ENCODE measurements around the gene HSF2. TPM values are rescaled to one million over a fixed set of nuclear protein-coding genes. Genes with fewer than 3 reads are reported as not detected.

HSF2 gene
- total RNA-seq, 1 experiment from 2014 or later, result 10.6 TPM

DNA sequence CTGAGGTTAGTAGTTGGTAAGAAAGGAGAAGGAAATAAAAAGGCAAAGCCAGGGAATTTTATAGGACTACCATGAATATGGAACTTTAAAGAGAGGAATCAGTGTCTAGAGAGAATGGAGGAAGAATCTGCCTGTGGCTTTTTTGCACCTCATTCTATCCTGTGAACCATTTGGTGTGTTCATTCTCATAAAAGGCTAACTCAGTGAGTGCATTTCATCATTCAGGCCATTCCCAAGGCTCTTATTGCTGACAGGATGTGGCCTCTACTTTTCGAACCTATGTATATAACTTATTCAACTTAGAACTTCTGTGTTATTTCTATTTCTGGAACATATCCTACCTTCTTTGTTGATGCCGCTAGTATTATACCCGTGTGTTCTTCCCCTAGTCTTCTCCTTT is 27.1 kb downstream of the HSF2 start:
- Mint-ChIP-seq H3K9me3 (no peaks in the 10 kb centered on the region), H3K27me3 (ENCODE audit: low read depth) (no peaks in the 10 kb centered on the region), H3K36me3 (peaks cover 14% of the 10 kb centered on the region), H3K4me3 (no peak overlapping the region), H3K27ac (no peak overlapping the region), H3K4me1 (no peaks in the 10 kb centered on the region)
- POLR2A ChIA-PET, result interaction anchor here (0.6 kb wide), 1 partner anchor 362 kb away, joined by 12 read pairs; no protein-coding TSS in a partner anchor
- CTCF ChIA-PET, result no interaction called here
- no peak for ATAC-seq
- no peak for TF ChIP-seq ZNF317 (CRISPR knock-in tag; IDR thresholded peaks at IDR 0.05; ENCODE audit: borderline replicate concordance, low read depth)
- no peak for TF ChIP-seq TP53 (CRISPR knock-in tag; IDR thresholded peaks at IDR 0.05)
- TF ChIP-seq NR1H2 (CRISPR knock-in tag; IDR thresholded peaks at IDR 0.05), result no peak
- TF ChIP-seq, protein P1, sequence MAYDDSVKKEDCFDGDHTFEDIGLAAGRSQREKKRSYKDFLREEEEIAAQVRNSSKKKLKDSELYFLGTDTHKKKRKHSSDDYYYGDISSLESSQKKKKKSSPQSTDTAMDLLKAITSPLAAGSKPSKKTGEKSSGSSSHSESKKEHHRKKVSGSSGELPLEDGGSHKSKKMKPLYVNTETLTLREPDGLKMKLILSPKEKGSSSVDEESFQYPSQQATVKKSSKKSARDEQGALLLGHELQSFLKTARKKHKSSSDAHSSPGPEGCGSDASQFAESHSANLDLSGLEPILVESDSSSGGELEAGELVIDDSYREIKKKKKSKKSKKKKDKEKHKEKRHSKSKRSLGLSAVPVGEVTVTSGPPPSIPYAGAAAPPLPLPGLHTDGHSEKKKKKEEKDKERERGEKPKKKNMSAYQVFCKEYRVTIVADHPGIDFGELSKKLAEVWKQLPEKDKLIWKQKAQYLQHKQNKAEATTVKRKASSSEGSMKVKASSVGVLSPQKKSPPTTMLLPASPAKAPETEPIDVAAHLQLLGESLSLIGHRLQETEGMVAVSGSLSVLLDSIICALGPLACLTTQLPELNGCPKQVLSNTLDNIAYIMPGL (CRISPR knock-in tag; IDR thresholded peaks at IDR 0.05), result no peak
- no peak for TF ChIP-seq NFATC4 (CRISPR knock-in tag; IDR thresholded peaks at IDR 0.05)
- TF ChIP-seq, protein P2, sequence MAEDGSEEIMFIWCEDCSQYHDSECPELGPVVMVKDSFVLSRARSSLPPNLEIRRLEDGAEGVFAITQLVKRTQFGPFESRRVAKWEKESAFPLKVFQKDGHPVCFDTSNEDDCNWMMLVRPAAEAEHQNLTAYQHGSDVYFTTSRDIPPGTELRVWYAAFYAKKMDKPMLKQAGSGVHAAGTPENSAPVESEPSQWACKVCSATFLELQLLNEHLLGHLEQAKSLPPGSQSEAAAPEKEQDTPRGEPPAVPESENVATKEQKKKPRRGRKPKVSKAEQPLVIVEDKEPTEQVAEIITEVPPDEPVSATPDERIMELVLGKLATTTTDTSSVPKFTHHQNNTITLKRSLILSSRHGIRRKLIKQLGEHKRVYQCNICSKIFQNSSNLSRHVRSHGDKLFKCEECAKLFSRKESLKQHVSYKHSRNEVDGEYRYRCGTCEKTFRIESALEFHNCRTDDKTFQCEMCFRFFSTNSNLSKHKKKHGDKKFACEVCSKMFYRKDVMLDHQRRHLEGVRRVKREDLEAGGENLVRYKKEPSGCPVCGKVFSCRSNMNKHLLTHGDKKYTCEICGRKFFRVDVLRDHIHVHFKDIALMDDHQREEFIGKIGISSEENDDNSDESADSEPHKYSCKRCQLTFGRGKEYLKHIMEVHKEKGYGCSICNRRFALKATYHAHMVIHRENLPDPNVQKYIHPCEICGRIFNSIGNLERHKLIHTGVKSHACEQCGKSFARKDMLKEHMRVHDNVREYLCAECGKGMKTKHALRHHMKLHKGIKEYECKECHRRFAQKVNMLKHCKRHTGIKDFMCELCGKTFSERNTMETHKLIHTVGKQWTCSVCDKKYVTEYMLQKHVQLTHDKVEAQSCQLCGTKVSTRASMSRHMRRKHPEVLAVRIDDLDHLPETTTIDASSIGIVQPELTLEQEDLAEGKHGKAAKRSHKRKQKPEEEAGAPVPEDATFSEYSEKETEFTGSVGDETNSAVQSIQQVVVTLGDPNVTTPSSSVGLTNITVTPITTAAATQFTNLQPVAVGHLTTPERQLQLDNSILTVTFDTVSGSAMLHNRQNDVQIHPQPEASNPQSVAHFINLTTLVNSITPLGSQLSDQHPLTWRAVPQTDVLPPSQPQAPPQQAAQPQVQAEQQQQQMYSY (CRISPR knock-in tag; IDR thresholded peaks at IDR 0.05), result no peak
- no peak for TF ChIP-seq ATF6 (CRISPR knock-in tag; IDR thresholded peaks at IDR 0.05)
- TF ChIP-seq RELA (CRISPR knock-in tag; IDR thresholded peaks at IDR 0.05; ENCODE audit: borderline replicate concordance), result no peak
- TF ChIP-seq SOX15 (CRISPR knock-in tag; IDR thresholded peaks at IDR 0.05), result no peak
- TF ChIP-seq E2F5 (CRISPR knock-in tag; IDR thresholded peaks at IDR 0.05), result no peak
- TF ChIP-seq ZNF425 (CRISPR knock-in tag; conservative IDR thresholded peaks at IDR 0.05), result no peak
- no peak for DNase-seq (ENCODE audit: low spot score)

GRCh38 chr6:122428781-122429180 is 29.3 kb downstream of the HSF2 start:
- ChIA-PET POLR2A (no interaction called here), CTCF (no interaction called here)
- Mint-ChIP-seq H3K4me1 (no peaks in the 10 kb centered on the region), H3K27ac (no peak overlapping the region), H3K4me3 (no peak overlapping the region), H3K9me3 (no peaks in the 10 kb centered on the region), H3K36me3 (peaks cover 13% of the 10 kb centered on the region), H3K27me3 (ENCODE audit: low read depth) (no peaks in the 10 kb centered on the region)
- ATAC-seq, result no peak
- DNase-seq (ENCODE audit: low spot score), result no peak
- TF ChIP-seq E2F1 (CRISPR knock-in tag; IDR thresholded peaks at IDR 0.05) (no peak), TP53 (CRISPR knock-in tag; IDR thresholded peaks at IDR 0.05) (no peak), NR1H2 (CRISPR knock-in tag; IDR thresholded peaks at IDR 0.05) (no peak), RELA (CRISPR knock-in tag; IDR thresholded peaks at IDR 0.05; ENCODE audit: borderline replicate concordance) (no peak), ESRRA (CRISPR knock-in tag; IDR thresholded peaks at IDR 0.05; ENCODE audit: borderline replicate concordance) (no peak)
- TF ChIP-seq, protein P3, sequence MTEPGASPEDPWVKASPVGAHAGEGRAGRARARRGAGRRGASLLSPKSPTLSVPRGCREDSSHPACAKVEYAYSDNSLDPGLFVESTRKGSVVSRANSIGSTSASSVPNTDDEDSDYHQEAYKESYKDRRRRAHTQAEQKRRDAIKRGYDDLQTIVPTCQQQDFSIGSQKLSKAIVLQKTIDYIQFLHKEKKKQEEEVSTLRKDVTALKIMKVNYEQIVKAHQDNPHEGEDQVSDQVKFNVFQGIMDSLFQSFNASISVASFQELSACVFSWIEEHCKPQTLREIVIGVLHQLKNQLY (CRISPR knock-in tag; IDR thresholded peaks at IDR 0.05), result no peak
